GM21528 (cell line): ENCODE results near the gene CAND2.

Experiments
- ATAC-seq: cut with Tn5 transposase; IDR thresholded peaks from one replicate; pipeline ENCODE4 v1.9.1; 2021; ENCODE audit warnings: mild to moderate bottlenecking, moderate library complexity; ENCODE audit not compliant: unreplicated experiment, low FRiP score

CAND2 gene

DNA sequence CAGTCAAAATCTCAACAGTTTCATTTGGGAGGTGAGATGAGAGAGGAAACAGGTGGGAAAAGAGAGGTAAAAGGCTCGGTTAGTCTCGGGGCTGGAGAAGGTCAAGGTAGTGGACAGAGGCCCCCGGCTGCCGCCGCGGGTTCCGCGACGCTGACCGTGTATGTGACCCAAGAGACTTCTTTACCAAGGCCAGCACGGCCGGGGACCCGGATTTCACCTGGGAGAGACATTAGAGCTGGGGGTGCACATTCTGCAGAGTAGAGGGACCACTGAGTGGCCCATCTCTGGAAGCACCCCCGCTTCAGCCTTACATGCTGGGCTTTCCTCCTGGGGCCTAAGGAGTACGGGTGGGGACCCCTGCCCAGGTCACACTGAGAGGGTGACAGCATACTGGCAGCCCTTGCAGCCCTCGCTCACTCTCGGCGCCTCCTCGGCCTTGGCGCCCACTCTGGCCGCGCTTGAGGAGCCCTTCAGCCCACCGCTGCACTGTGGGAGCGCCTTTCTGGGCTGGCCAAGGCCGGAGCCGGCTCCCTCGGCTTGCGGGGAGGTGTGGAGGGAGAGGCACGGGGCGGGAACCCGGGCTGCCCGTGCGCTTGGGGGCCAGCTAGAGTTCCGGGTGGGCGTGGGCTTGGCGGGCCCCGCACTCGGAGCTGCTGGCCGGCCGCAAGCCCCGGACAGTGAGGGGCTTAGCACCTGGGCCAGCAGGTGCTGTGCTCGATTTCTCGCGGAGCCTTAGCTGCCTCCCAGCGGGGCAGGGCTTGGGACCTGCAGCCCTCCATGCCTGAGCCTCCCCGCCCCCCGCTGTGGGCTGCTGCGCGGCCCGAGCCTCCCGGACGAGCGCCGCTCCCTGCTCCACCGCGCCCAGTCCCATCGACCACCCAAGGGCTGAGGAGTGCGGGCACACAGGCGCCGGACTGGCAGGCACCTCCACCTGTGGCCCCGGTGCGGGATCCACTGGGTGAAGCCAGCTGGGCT is 86.1 kb downstream of the CAND2 start:
- no peak for ATAC-seq

DNA sequence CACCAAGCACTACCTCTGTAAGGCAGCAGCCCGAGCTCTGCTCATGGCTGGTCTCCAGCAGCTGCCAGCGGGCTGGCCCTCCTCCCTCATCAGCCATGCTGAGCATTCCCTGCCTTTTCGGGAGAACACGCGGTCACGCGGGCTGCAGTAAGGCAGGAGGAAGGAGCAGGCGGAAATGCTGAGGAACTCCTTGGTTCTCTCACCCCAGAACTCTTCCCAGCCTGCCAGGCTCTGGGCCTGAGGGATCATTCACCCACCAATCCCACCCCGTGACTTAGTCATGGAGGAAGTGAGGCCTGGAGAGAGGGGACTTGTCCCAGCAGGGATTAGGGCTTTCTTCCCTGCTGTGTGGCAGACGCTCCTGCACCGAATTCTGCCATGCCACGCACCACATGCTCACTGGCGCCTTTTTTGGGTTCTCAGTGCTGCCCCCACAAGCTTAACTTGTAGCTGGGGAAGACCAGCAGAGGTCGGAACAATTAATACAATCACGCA is 87.8 kb downstream of the CAND2 start:
- ATAC-seq = no peak
